Thoracic aorta endothelial cell (primary cell): ENCODE measurements around the gene MVD. TPM values are rescaled to one million over a fixed set of nuclear protein-coding genes. Genes with fewer than 3 reads are reported as not detected.

Experiments
- total RNA-seq: library from RNA; depleted of rRNA; stranded (reverse); fragments of >200 nt; gene quantifications from 2 replicates; pipeline ENCODE4 v1.2.3, GENCODE V29; 2012

The MVD gene, protein sequence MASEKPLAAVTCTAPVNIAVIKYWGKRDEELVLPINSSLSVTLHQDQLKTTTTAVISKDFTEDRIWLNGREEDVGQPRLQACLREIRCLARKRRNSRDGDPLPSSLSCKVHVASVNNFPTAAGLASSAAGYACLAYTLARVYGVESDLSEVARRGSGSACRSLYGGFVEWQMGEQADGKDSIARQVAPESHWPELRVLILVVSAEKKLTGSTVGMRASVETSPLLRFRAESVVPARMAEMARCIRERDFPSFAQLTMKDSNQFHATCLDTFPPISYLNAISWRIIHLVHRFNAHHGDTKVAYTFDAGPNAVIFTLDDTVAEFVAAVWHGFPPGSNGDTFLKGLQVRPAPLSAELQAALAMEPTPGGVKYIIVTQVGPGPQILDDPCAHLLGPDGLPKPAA
- total RNA-seq = 39.1 and 72.0 TPM in 2 replicates

GRCh38 chr16:88662843-88663606 lies at the start of gene MVD:
TSS of gene MVD (minus strand) at chr16:88663091. CDS start at chr16:88663080, 11 bp downstream.

GRCh38 chr16:88706229-88706964 lies 43.5 kb upstream of the MVD start, which contains the start of the genes CTU2 and RNF166:
TSS of gene CTU2 (plus strand) at chr16:88706503. CDS start at chr16:88706531, 28 bp downstream.
TSS of gene RNF166 (minus strand) at chr16:88706408. CDS start at chr16:88706325, 83 bp downstream.

DNA sequence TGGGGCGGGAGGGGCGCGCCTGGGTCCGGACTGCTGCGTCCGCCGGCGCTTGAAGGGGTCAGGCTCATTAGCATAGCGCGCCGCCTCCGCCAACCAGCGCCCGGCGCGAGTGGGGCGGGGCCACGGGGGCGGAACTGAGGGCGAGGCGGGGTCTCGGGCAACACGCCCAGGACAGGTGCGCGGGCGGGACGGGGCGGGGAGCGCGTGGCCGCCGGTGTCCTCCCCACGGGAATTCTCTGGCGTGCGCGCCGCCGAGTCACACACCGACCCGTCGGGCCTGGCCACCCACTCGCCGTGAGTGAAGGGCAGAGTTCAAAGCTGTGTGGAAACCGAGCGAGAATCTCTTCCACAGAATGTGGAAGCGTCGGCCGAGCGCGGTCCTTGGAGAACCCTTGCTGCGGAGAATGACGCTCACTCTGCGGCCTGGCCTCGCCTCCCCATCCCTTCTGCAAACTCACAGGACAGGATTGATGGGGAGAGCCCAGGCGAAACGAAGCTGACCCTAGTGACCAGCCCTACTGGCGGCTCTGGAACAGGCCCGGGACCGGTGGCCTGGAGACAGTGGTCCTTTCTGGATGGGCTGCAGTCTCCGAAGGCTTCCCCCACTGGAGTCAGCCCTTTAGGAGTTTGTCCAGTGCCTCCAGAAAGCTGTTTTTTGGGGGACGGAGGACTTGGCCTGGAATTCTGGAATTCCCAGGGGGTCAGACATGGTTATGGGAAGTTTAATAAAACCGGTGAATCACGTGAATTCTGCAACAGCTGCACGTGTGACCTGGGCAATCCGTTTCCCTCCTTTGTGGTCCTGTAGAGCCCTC lies 23.8 kb upstream of the MVD start, which contains the start of gene SNAI3:
SNAI3 (minus strand) TSS at position 69 of the 815 bp plus-strand sequence. CDS start 101 bp downstream, outside the sequence.

DNA sequence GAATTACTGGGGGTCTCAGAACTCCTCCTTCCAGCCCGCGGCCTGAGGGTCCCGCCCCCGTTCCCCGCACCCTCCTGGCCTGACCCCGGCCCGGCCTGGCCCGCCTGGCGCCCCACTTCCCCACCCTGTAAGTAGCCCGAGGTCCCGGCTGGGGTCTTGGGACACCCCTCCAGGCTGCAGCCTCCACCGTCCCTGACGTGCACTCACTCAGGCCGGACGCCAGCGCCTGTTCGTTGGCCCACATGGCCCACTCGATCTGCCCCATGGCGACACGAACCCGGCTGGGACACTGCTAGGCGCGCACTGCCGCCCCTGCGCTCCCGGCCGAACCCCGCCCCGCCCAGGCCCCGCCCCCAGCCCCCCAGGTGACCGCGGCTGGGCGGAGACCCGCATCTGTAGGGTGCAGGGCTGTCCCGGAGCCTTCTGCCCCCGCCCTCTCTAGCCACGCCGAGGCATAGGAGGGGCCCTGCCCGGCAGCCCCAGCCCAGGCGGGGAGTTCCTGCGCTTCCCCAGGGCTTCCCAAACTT lies 12.1 kb downstream of the MVD start, which contains the start of gene CYBA:
CYBA (minus strand) TSS at position 305 of the 527 bp plus-strand sequence; CDS start at position 265, 40 bp downstream.

GRCh38 chr16:88638323-88639230 lies 24.3 kb downstream of the MVD start, which contains the start of gene IL17C:
TSS of gene IL17C (plus strand) at chr16:88638572. CDS start at chr16:88638642, 70 bp downstream.

Other genes starting within 250 kb of the MVD start
- 3.5 and 4.7 TPM in 2 replicates for gene ZFPM1, start 209.8 kb downstream of the MVD start, total RNA-seq
- gene ZC3H18, start 92.7 kb downstream of the MVD start, total RNA-seq = 22.9 and 25.0 TPM in 2 replicates
- not detected in 2 replicates for gene IL17C, start 24.5 kb downstream of the MVD start, total RNA-seq
- gene CYBA, start 12.0 kb downstream of the MVD start, total RNA-seq = 48.4 and 64.0 TPM in 2 replicates
- 0.13 TPM in 1 of 2 replicates, not detected in the other for gene SNAI3, start 23.4 kb upstream of the MVD start, total RNA-seq
- 17.7 and 20.2 TPM in 2 replicates for gene RNF166, start 43.3 kb upstream of the MVD start, total RNA-seq
- gene CTU2, start 43.4 kb upstream of the MVD start, total RNA-seq = 23.7 and 27.6 TPM in 2 replicates
- gene PIEZO1, start 122.1 kb upstream of the MVD start, total RNA-seq = 170 and 208 TPM in 2 replicates
- 12.9 and 23.9 TPM in 2 replicates for gene CDT1, start 140.7 kb upstream of the MVD start, total RNA-seq
- gene APRT, start 148.8 kb upstream of the MVD start, total RNA-seq = 89.5 and 105 TPM in 2 replicates
- gene GALNS, start 193.9 kb upstream of the MVD start, total RNA-seq = 20.3 and 22.3 TPM in 2 replicates
- 42.8 and 43.7 TPM in 2 replicates for gene TRAPPC2L, start 194.0 kb upstream of the MVD start, total RNA-seq
- gene PABPN1L, start 203.6 kb upstream of the MVD start, total RNA-seq = not detected in 2 replicates